HCT116 (cell line): Measurements from ENCODE around the gene MBNL2. TPM values are rescaled to one million over a fixed set of nuclear protein-coding genes. Genes with fewer than 3 reads are reported as not detected.

ENCODE experiments used
- ATAC-seq: fragments of 200-7000 bp; cut with Tn5 transposase; 2 replicates; pipeline ENCODE4 v1.9.1; 2020; ENCODE audit warnings: mild to moderate bottlenecking, moderate library complexity
- BruUV-seq: library from RNA; stranded (reverse); fragments of 400-500 nt; replicated peaks from 2 replicates; lab custom pipeline; 2021; lab: Mats Ljungman, UMichigan
- CTCF ChIA-PET: fragments of 300-600 bp; sonication (Branson Sonifier 250); formaldehyde crosslinking; loops from one replicate; lab custom pipeline; 2021; ENCODE audit warnings: antibody characterized with exemption; lab: Charles Lee
- POLR2A ChIA-PET: fragments of 300-600, 350-600 bp; sonication (Branson Sonifier 250); formaldehyde crosslinking; loops from one replicate; lab custom pipeline; 2021; ENCODE audit warnings: antibody characterized with exemption; lab: Charles Lee
- RAD21 ChIA-PET, 2 experiments: fragments of 300-600 bp; sonication (Branson Sonifier 250); formaldehyde crosslinking; loops; one replicate each; lab custom pipeline; 2023; ENCODE audit warnings: low total read pairs in 2 of 2; ENCODE audit not compliant: uncharacterized antibody in 2 of 2, unreplicated experiment in 2 of 2, low non-redundant PET in 1 of 2; lab: Charles Lee
- DNase-seq: peaks from one replicate; pipeline ENCODE4 v3.0.0-alpha.2; 2010; ENCODE audit warnings: low read depth, low spot score
- H2AFZ ChIP-seq: fragments of 200-600 bp; shearing (Covaris generic), sonication (generic); 2 replicates; pipeline ENCODE4 v1.6.1; 2017; ENCODE audit warnings: low read depth, mixed run types, mixed read lengths, antibody characterized with exemption, low read length; ENCODE audit not compliant: poor library complexity, severe bottlenecking
- H3K27ac ChIP-seq: 2 replicates; pipeline ENCODE4 v1.5.1; 2012; ENCODE audit warnings: low read depth, low read length
- H3K27me3 ChIP-seq: fragments of 200-600 bp; sonication (generic); 2 replicates; pipeline ENCODE4 v1.6.1; 2016; ENCODE audit warnings: mixed run types, low read length, mixed read lengths; ENCODE audit not compliant: insufficient read depth
- H3K36me3 ChIP-seq, 2 experiments: fragments of 200-500 bp in 1 of 2; fragments of 200-600 bp in 1 of 2; sonication (Bioruptor generic) in 1 of 2; sonication (generic) in 1 of 2; 2 replicates each; pipeline versions ENCODE4 v1.5.1 to v1.6.1; 2014 to 2016; ENCODE audit warnings: low read length in 2 of 2, inconsistent platforms in 1 of 2, mixed read lengths in 1 of 2, mixed run types in 1 of 2; ENCODE audit not compliant: insufficient read depth in 2 of 2, control insufficient read depth in 1 of 2
- H3K4me1 ChIP-seq, 2 experiments: fragments of 200-600 bp in 1 of 2; sonication (generic) in 1 of 2; 2 replicates each; pipeline versions ENCODE4 v1.5.1 to v1.6.1; 2012 to 2017; ENCODE audit warnings: low read length in 2 of 2, inconsistent platforms in 1 of 2, mild to moderate bottlenecking in 1 of 2, mixed read lengths in 1 of 2, mixed run types in 1 of 2, moderate library complexity in 1 of 2; ENCODE audit not compliant: insufficient read depth in 2 of 2, control insufficient read depth in 1 of 2
- H3K4me2 ChIP-seq: fragments of 200-600 bp; sonication (generic); 2 replicates; pipeline ENCODE4 v1.6.1; 2017; ENCODE audit warnings: mixed run types, low read length, mixed read lengths
- H3K4me3 ChIP-seq, 2 experiments: fragments of 200-600 bp in 1 of 2; sonication (generic) in 1 of 2; replicated peaks in 1 of 2; 2 replicates each; pipeline ENCODE4 v1.5.1; 2011 to 2016; ENCODE audit warnings: low read length in 2 of 2, control low read depth in 1 of 2, low read depth in 1 of 2, mild to moderate bottlenecking in 1 of 2, mixed read lengths in 1 of 2, mixed run types in 1 of 2
- H3K79me2 ChIP-seq: fragments of 200-600 bp; sonication (generic); 2 replicates; pipeline ENCODE4 v1.6.1; 2017; ENCODE audit warnings: mild to moderate bottlenecking, mixed run types, low read length, moderate library complexity, mixed read lengths; ENCODE audit not compliant: insufficient read depth
- H3K9ac ChIP-seq: fragments of 200-600 bp; sonication (generic); 2 replicates; pipeline ENCODE4 v1.6.1; 2016; ENCODE audit warnings: low read length, mixed read lengths
- H3K9me2 ChIP-seq: fragments of 200-600 bp; sonication (generic), shearing (Covaris generic); 2 replicates; pipeline ENCODE4 v1.6.1; 2017; ENCODE audit warnings: mixed run types, mild to moderate bottlenecking, moderate library complexity; ENCODE audit not compliant: insufficient read depth
- H3K9me3 ChIP-seq, 2 experiments: fragments of 200-500 bp in 1 of 2; fragments of 200-600 bp in 1 of 2; sonication (Bioruptor generic) in 1 of 2; sonication (generic) in 1 of 2; 2 replicates each; pipeline ENCODE4 v1.6.1; 2014 to 2017; ENCODE audit warnings: low read length in 2 of 2, mixed read lengths in 2 of 2, inconsistent platforms in 1 of 2, low read depth in 1 of 2, mild to moderate bottlenecking in 1 of 2, mixed run types in 1 of 2, moderate library complexity in 1 of 2; ENCODE audit not compliant: control insufficient read depth in 1 of 2, insufficient read depth in 1 of 2
- H4K20me1 ChIP-seq: fragments of 200-600 bp; sonication (generic), shearing (Covaris generic); 2 replicates; pipeline ENCODE4 v1.6.1; 2017; ENCODE audit warnings: mixed run types, mild to moderate bottlenecking, moderate library complexity; ENCODE audit not compliant: insufficient read depth
- CBX3 ChIP-seq: IDR thresholded peaks from 2 replicates; pipeline ENCODE4 v1.6.1; 2012; ENCODE audit warnings: low read depth
- ELF1 ChIP-seq: IDR thresholded peaks from 2 replicates; pipeline ENCODE4 v1.6.1; 2012; ENCODE audit warnings: low read depth, borderline replicate concordance
- EZH2 ChIP-seq: fragments of 200-600 bp; sonication (generic); IDR thresholded peaks from 2 replicates; pipeline ENCODE4 v1.6.1; 2017; ENCODE audit warnings: antibody characterized with exemption, mixed run types
- EZH2phosphoT487 ChIP-seq: fragments of 200-600 bp; IDR thresholded peaks from 2 replicates; pipeline ENCODE4 v1.6.1; 2018; ENCODE audit warnings: antibody characterized with exemption, borderline replicate concordance
- FOSL1 ChIP-seq: IDR thresholded peaks from 2 replicates; pipeline ENCODE4 v1.6.1; 2012; ENCODE audit warnings: low read depth
- JUND ChIP-seq: IDR thresholded peaks from 2 replicates; pipeline ENCODE4 v1.6.1; 2012
- POLR2A ChIP-seq: IDR thresholded peaks from 2 replicates; pipeline ENCODE4 v1.7.0; 2011; ENCODE audit warnings: borderline replicate concordance; ENCODE audit not compliant: insufficient read depth, insufficient read length; ENCODE audit errors: extremely low read depth
- SP1 ChIP-seq: IDR thresholded peaks from 2 replicates; pipeline ENCODE4 v1.6.1; 2012; ENCODE audit warnings: low read depth
- SRF ChIP-seq: IDR thresholded peaks from 2 replicates; pipeline ENCODE4 v1.6.1; 2012; ENCODE audit warnings: low read depth
- YY1 ChIP-seq: IDR thresholded peaks from 2 replicates; pipeline ENCODE4 v1.6.1; 2011; ENCODE audit warnings: low read length, low read depth, moderate library complexity, mild to moderate bottlenecking; ENCODE audit not compliant: insufficient replicate concordance; ENCODE audit errors: extremely low read depth
- ZFX ChIP-seq: fragments of 450-650 bp; IDR thresholded peaks from 2 replicates; pipeline ENCODE4 v1.6.1; 2017
- ZNF274 ChIP-seq: fragments of 200-500 bp; sonication (Bioruptor generic); IDR thresholded peaks from 2 replicates; pipeline ENCODE4 v1.6.1; 2014; ENCODE audit warnings: mild to moderate bottlenecking, low read depth, low read length, inconsistent platforms
- intact Hi-C: fragments of 100-400 bp; cut with micrococcal nuclease; formaldehyde crosslinking; loops from 2 replicates; pipeline ENCODE4 v1.10.0; 2022
- total RNA-seq: library from RNA; stranded (reverse); gene quantifications from one replicate; pipeline ENCODE4 v1.2.1, GENCODE V29; 2021; ENCODE audit not compliant: unreplicated experiment
- TF ChIP-seq, protein P1 (sequence below), 3 experiments: fragments of 200-600 bp in 1 of 3; sonication (generic) in 1 of 3; IDR thresholded peaks in 2 of 3; conservative IDR thresholded peaks in 1 of 3; 2 replicates each; pipeline ENCODE4 v1.5.1; 2012 to 2017; ENCODE audit warnings: low read depth in 2 of 3, low read length in 2 of 3, antibody characterized with exemption in 1 of 3, borderline replicate concordance in 1 of 3, control low read depth in 1 of 3, mild to moderate bottlenecking in 1 of 3, mixed read lengths in 1 of 3, mixed run types in 1 of 3, moderate library complexity in 1 of 3; ENCODE audit not compliant: insufficient read depth in 1 of 3
- TF ChIP-seq, protein P2 (sequence below): IDR thresholded peaks from 2 replicates; pipeline ENCODE4 v1.6.1; 2012
- TF ChIP-seq, protein P3 (sequence below): IDR thresholded peaks from 2 replicates; pipeline ENCODE4 v1.6.1; 2012

The MBNL2 gene
- total RNA-seq, 1 experiment from 2014 or later = 73.9 TPM

DNA sequence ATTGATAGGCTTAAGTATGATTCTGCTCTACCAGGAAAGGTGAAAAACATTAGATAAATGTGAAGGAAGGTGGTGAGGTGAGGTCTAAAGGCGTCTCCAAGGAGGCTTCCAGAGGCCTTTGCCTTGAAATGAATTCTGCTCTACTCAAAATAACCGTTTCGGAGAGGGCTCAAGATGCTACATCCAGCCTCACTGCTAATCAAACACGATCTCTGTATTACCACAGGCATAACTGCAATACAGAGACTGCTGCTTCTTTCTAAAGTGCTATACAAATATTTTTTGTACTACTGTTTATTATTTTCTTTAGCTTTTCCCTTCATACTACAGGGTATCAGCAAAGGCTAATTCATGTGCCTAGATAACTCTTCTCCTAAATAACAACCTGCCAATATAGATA lies 16.8 kb downstream of the MBNL2 start:
- no peak for DNase-seq
- no peaks in the 10 kb centered on the region for H4K20me1 ChIP-seq
- ChIA-PET CTCF (interaction anchor here (1.1 kb wide), 1 partner anchor 128 kb away, joined by 4 read pairs; no protein-coding TSS in a partner anchor), POLR2A (no interaction called here), RAD21 (no interaction called here)
- H3K9me3 ChIP-seq = no peaks in the 10 kb centered on the region
- H3K79me2 ChIP-seq = peaks cover 67% of the 10 kb centered on the region
- no peaks in the 10 kb centered on the region; a peak in 1 of 4 replicates for H3K36me3 ChIP-seq
- intact Hi-C loops = no loop called here
- H3K4me1 ChIP-seq = peaks cover 14 to 39% of the 10 kb centered on the region in 2 experiments; a peak in 3 of 4 replicates
- no peak overlapping the region for H3K9ac ChIP-seq
- no peak overlapping the region for H3K4me2 ChIP-seq
- no peak for ATAC-seq
- TF ChIP-seq ZNF274 = no peak
- no peak for TF ChIP-seq FOSL1
- TF ChIP-seq ZFX = no peak
- TF ChIP-seq YY1 = no peak
- TF ChIP-seq SP1 = no peak
- TF ChIP-seq SRF = no peak
- no peak for TF ChIP-seq EZH2phosphoT487
- TF ChIP-seq CBX3 = no peak
- TF ChIP-seq, protein P1, sequence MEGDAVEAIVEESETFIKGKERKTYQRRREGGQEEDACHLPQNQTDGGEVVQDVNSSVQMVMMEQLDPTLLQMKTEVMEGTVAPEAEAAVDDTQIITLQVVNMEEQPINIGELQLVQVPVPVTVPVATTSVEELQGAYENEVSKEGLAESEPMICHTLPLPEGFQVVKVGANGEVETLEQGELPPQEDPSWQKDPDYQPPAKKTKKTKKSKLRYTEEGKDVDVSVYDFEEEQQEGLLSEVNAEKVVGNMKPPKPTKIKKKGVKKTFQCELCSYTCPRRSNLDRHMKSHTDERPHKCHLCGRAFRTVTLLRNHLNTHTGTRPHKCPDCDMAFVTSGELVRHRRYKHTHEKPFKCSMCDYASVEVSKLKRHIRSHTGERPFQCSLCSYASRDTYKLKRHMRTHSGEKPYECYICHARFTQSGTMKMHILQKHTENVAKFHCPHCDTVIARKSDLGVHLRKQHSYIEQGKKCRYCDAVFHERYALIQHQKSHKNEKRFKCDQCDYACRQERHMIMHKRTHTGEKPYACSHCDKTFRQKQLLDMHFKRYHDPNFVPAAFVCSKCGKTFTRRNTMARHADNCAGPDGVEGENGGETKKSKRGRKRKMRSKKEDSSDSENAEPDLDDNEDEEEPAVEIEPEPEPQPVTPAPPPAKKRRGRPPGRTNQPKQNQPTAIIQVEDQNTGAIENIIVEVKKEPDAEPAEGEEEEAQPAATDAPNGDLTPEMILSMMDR (IDR thresholded peaks at IDR 0.05 in 2 of 3, conservative IDR thresholded peaks at IDR 0.05 in 1 of 3; ENCODE audit: borderline replicate concordance in 1 of 3, insufficient read depth in 1 of 3, low read depth in 2 of 3, low read length in 2 of 3) = no peak
- TF ChIP-seq POLR2A = no peak
- TF ChIP-seq EZH2 = no peak
- TF ChIP-seq JUND = no peak
- no peak for TF ChIP-seq ELF1
- TF ChIP-seq, protein P2, sequence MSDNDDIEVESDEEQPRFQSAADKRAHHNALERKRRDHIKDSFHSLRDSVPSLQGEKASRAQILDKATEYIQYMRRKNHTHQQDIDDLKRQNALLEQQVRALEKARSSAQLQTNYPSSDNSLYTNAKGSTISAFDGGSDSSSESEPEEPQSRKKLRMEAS = no peak
- TF ChIP-seq, protein P3, sequence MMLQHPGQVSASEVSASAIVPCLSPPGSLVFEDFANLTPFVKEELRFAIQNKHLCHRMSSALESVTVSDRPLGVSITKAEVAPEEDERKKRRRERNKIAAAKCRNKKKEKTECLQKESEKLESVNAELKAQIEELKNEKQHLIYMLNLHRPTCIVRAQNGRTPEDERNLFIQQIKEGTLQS = no peak
- H2AFZ ChIP-seq = no peak overlapping the region
- no peak overlapping the region for H3K4me3 ChIP-seq
- no TSS peak for BruUV-seq
- no peaks in the 10 kb centered on the region for H3K27me3 ChIP-seq
- no peaks in the 10 kb centered on the region for H3K9me2 ChIP-seq
- H3K27ac ChIP-seq = no peak overlapping the region
